H9 (cell line): ENCODE data around the gene UBE3B. TPM values are rescaled to one million over a fixed set of nuclear protein-coding genes. Genes with fewer than 3 reads are reported as not detected.

Experiments used
- DNase-seq: peaks from one replicate; pipeline ENCODE4 v3.0.0-alpha.2; 2017
- H2AFZ ChIP-seq: one replicate; pipeline ENCODE4 v1.6.1; 2013; ENCODE audit warnings: mild to moderate bottlenecking, low read length, control low read depth, moderate library complexity
- H2AK5ac ChIP-seq: 2 replicates; pipeline ENCODE4 v1.6.1; 2013; ENCODE audit warnings: low read length, control low read depth, mixed read lengths; ENCODE audit not compliant: insufficient read length
- H2BK120ac ChIP-seq: one replicate; pipeline ENCODE4 v1.6.1; 2013; ENCODE audit warnings: low read depth, mild to moderate bottlenecking, low read length, control low read depth, inconsistent platforms; ENCODE audit not compliant: poor library complexity, severe bottlenecking
- H2BK12ac ChIP-seq: 2 replicates; pipeline ENCODE4 v1.6.1; 2013; ENCODE audit warnings: low read length, control low read depth, mixed read lengths, low read depth; ENCODE audit not compliant: insufficient read length
- H2BK15ac ChIP-seq: 2 replicates; pipeline ENCODE4 v1.6.1; 2013; ENCODE audit warnings: low read depth, low read length, control low read depth
- H2BK20ac ChIP-seq: one replicate; pipeline ENCODE4 v1.6.1; 2013; ENCODE audit warnings: low read depth, mild to moderate bottlenecking, low read length, control low read depth, inconsistent platforms; ENCODE audit not compliant: poor library complexity, severe bottlenecking
- H2BK5ac ChIP-seq: 2 replicates; pipeline ENCODE4 v1.6.1; 2013; ENCODE audit warnings: low read length, control low read depth, mixed read lengths; ENCODE audit not compliant: insufficient read length
- H3K14ac ChIP-seq: 2 replicates; pipeline ENCODE4 v1.6.1; 2013; ENCODE audit warnings: low read length, control low read depth; ENCODE audit not compliant: insufficient read depth
- H3K18ac ChIP-seq: 2 replicates; pipeline ENCODE4 v1.6.1; 2013; ENCODE audit warnings: low read depth, mild to moderate bottlenecking, mixed read lengths, low read length, control low read depth; ENCODE audit not compliant: insufficient read length
- H3K23ac ChIP-seq: 2 replicates; pipeline ENCODE4 v1.6.1; 2013; ENCODE audit warnings: low read length, control low read depth, mixed read lengths, low read depth; ENCODE audit not compliant: insufficient read length
- H3K23me2 ChIP-seq: 2 replicates; pipeline ENCODE4 v1.6.1; 2013; ENCODE audit warnings: low read depth, mild to moderate bottlenecking, mixed read lengths, low read length, control low read depth; ENCODE audit not compliant: insufficient read length, poor library complexity, severe bottlenecking
- H3K27ac ChIP-seq: 2 replicates; pipeline ENCODE4 v1.5.1; 2013; ENCODE audit warnings: low read length, control low read depth, mixed read lengths, low read depth; ENCODE audit not compliant: insufficient read length
- H3K27me3 ChIP-seq: 2 replicates; pipeline ENCODE4 v1.6.1; 2013; ENCODE audit warnings: low read length, control low read depth, inconsistent platforms; ENCODE audit not compliant: insufficient read depth
- H3K4ac ChIP-seq: 2 replicates; pipeline ENCODE4 v1.6.1; 2013; ENCODE audit warnings: low read depth, mild to moderate bottlenecking, control low read depth, inconsistent platforms, low read length, moderate library complexity
- H3K4me1 ChIP-seq: 2 replicates; pipeline ENCODE4 v1.6.1; 2013; ENCODE audit warnings: low read length, control low read depth, inconsistent platforms; ENCODE audit not compliant: insufficient read depth
- H3K4me2 ChIP-seq: 2 replicates; pipeline ENCODE4 v1.6.1; 2013; ENCODE audit warnings: low read length, control low read depth, mixed read lengths; ENCODE audit not compliant: insufficient read length, insufficient read depth
- H3K56ac ChIP-seq: 2 replicates; pipeline ENCODE4 v1.6.1; 2013; ENCODE audit warnings: low read depth, mild to moderate bottlenecking, mixed read lengths, low read length, control low read depth; ENCODE audit not compliant: insufficient read length
- H3K79me1 ChIP-seq: 2 replicates; pipeline ENCODE4 v1.6.1; 2013; ENCODE audit warnings: low read depth, mild to moderate bottlenecking, moderate library complexity, low read length, control low read depth, inconsistent platforms; ENCODE audit not compliant: insufficient read depth, poor library complexity, severe bottlenecking
- H3K79me2 ChIP-seq: 2 replicates; pipeline ENCODE4 v1.6.1; 2013; ENCODE audit warnings: low read length, control low read depth, inconsistent platforms; ENCODE audit not compliant: insufficient read depth
- H3K9ac ChIP-seq: 2 replicates; pipeline ENCODE4 v1.6.1; 2013; ENCODE audit warnings: low read length, control low read depth, mixed read lengths; ENCODE audit not compliant: insufficient read length; ENCODE audit errors: extremely low read depth
- H3K9me3 ChIP-seq: one replicate; pipeline ENCODE4 v1.6.1; 2013; ENCODE audit warnings: low read depth, low read length, inconsistent platforms; ENCODE audit not compliant: control insufficient read depth
- H3T11ph ChIP-seq: one replicate; pipeline ENCODE4 v1.6.1; 2013; ENCODE audit warnings: mild to moderate bottlenecking, low read length, control low read depth, inconsistent platforms
- H4K20me1 ChIP-seq: one replicate; pipeline ENCODE4 v1.6.1; 2013; ENCODE audit not compliant: control insufficient read depth, insufficient read length, insufficient read depth
- H4K5ac ChIP-seq: 2 replicates; pipeline ENCODE4 v1.6.1; 2013; ENCODE audit warnings: low read depth, mild to moderate bottlenecking, mixed read lengths, low read length, control low read depth; ENCODE audit not compliant: insufficient read length
- H4K8ac ChIP-seq: replicated peaks from 2 replicates; pipeline ENCODE4 v1.6.1; 2013; ENCODE audit warnings: low read length, control low read depth, mixed read lengths, low read depth; ENCODE audit not compliant: insufficient read length
- H4K91ac ChIP-seq: 2 replicates; pipeline ENCODE4 v1.6.1; 2013; ENCODE audit warnings: low read depth, mild to moderate bottlenecking, moderate library complexity, mixed read lengths, low read length, control low read depth; ENCODE audit not compliant: insufficient read length
- H3K27ac Mint-ChIP-seq, 3 experiments: 2 replicates in 2 of 3; 3 replicates in 1 of 3; pipeline ENCODE4 v1.8.0; 2020 to 2021; ENCODE audit warnings: mixed read lengths in 3 of 3, mild to moderate bottlenecking in 1 of 3, moderate library complexity in 1 of 3
- H3K27me3 Mint-ChIP-seq: 2 replicates; pipeline ENCODE4 v1.8.0; 2021; ENCODE audit warnings: low read depth, mild to moderate bottlenecking, moderate library complexity, mixed read lengths
- H3K36me3 Mint-ChIP-seq, 3 experiments: 2 replicates in 2 of 3; 3 replicates in 1 of 3; pipeline ENCODE4 v1.8.0; 2020 to 2021; ENCODE audit warnings: low read depth in 3 of 3, mixed read lengths in 3 of 3; ENCODE audit not compliant: insufficient read depth in 1 of 3
- H3K4me1 Mint-ChIP-seq, 2 experiments: 2 replicates each; pipeline ENCODE4 v1.8.0; 2020; ENCODE audit warnings: mixed read lengths in 2 of 2
- H3K4me3 Mint-ChIP-seq, 2 experiments: 2 replicates in 1 of 2; 3 replicates in 1 of 2; pipeline ENCODE4 v1.8.0; 2020 to 2021; ENCODE audit warnings: mild to moderate bottlenecking in 2 of 2, mixed read lengths in 2 of 2, moderate library complexity in 1 of 2
- H3K9me3 Mint-ChIP-seq, 2 experiments: 2 replicates in 1 of 2; 3 replicates in 1 of 2; pipeline ENCODE4 v1.8.0; 2020; ENCODE audit warnings: mild to moderate bottlenecking in 2 of 2, mixed read lengths in 2 of 2, moderate library complexity in 1 of 2
- CTCF ChIP-seq: fragments of 200-600 bp; sonication (generic); conservative IDR thresholded peaks from 3 replicates; pipeline ENCODE4 v1.8.0; 2021; ENCODE audit warnings: antibody characterized with exemption, mild to moderate bottlenecking
- WGBS: extraction: QIAGEN DNeasy Blood & Tissue Kit; methylation state at CpG from one replicate; pipeline ENCODE4 v1.1.7; 2013; ENCODE audit warnings: missing lambda C conversion rate, low lambda C conversion rate, mixed read lengths; ENCODE audit not compliant: insufficient read length; ENCODE audit errors: extremely low coverage; 5-methylcytosine and 5-hydroxymethylcytosine counted together
- total RNA-seq: library from RNA; stranded (reverse); gene quantifications from 2 replicates; pipeline ENCODE4 v1.2.1, GENCODE V29; 2021

Gene UBE3B
- total RNA-seq, 1 experiment from 2014 or later, result 24.2 TPM

GRCh38 chr12:109432431-109432830 is 45.0 kb upstream of the UBE3B start:
- no peaks in the 10 kb centered on the region for H3K23me2 ChIP-seq
- H3K18ac ChIP-seq, result no peak overlapping the region
- H4K91ac ChIP-seq, result no peak overlapping the region
- H3K27me3 ChIP-seq, result no peaks in the 10 kb centered on the region
- H3K9ac ChIP-seq, result no peak overlapping the region
- no peaks in the 10 kb centered on the region for H3K9me3 ChIP-seq
- H4K20me1 ChIP-seq, result no peaks in the 10 kb centered on the region
- no peaks in the 10 kb centered on the region for H3K79me2 ChIP-seq
- no CpG with 5 or more reads among the region's 6 CpGs for WGBS
- no peak overlapping the region for H2AK5ac ChIP-seq
- no peak overlapping the region for H2BK15ac ChIP-seq
- no peak overlapping the region for H3K27ac ChIP-seq
- no peak overlapping the region for H3K23ac ChIP-seq
- no peak overlapping the region for H3K4me2 ChIP-seq
- Mint-ChIP-seq H3K4me1 (peaks cover 39 to 44% of the 10 kb centered on the region in 2 experiments), H3K9me3 (no peaks in the 10 kb centered on the region; a peak in 1 of 5 replicates), H3K4me3 (no peak overlapping the region), H3K27me3 (no peaks in the 10 kb centered on the region; the same call in 1 of the 2 replicates), H3K27ac (no peak overlapping the region), H3K36me3 (no peaks in the 10 kb centered on the region)
- H3K56ac ChIP-seq, result no peak overlapping the region
- no peak overlapping the region for H2BK12ac ChIP-seq
- no peak overlapping the region for H2BK120ac ChIP-seq
- no peak overlapping the region for H4K8ac ChIP-seq
- no peak overlapping the region for H3K14ac ChIP-seq
- no peak overlapping the region for H2AFZ ChIP-seq
- H3T11ph ChIP-seq, result no peak overlapping the region
- no peak for TF ChIP-seq CTCF
- peaks cover 7% of the 10 kb centered on the region; the same call in 1 of the 2 replicates for H3K4me1 ChIP-seq
- no peak for DNase-seq
- H2BK20ac ChIP-seq, result no peak overlapping the region
- H4K5ac ChIP-seq, result no peak overlapping the region
- no peaks in the 10 kb centered on the region for H3K79me1 ChIP-seq
- H3K4ac ChIP-seq, result no peak overlapping the region
- H2BK5ac ChIP-seq, result no peak overlapping the region
